Measurements from ENCODE around the gene TEC.

Gene TEC

GRCh38 chr4:48131736-48132135 lies 137.9 kb downstream of the TEC start:
- ChIA-PET CTCF (interaction anchor here (1.0 to 2.9 kb wide), 6 partner anchors 8 to 414 kb away, joined by 3 to 9 read pairs (median 4); no protein-coding TSS in a partner anchor), POLR2A (interaction anchor here (0.6 kb wide), 1 partner anchor 219 kb away, joined by 6 read pairs; no protein-coding TSS in a partner anchor)
- DNase-seq (ENCODE audit: extremely low spot score) = no peak
- no peak for TF ChIP-seq CTCF (IDR thresholded peaks at IDR 0.05; ENCODE audit: control extremely low read depth, extremely low read depth, low read depth, missing control alignments)

- CTCF ChIA-PET = interaction anchor here (1.1 to 4.3 kb wide), 5 partner anchors 9 to 416 kb away, joined by 4 to 44 read pairs (median 9); no protein-coding TSS in a partner anchor
- POLR2A ChIA-PET = no interaction called here
- TF ChIP-seq CTCF (IDR thresholded peaks at IDR 0.05; ENCODE audit: control extremely low read depth, extremely low read depth, low read depth, missing control alignments) = no peak
- DNase-seq (ENCODE audit: extremely low spot score) = no peak
Measured at GRCh38 chr4:48130100-48130499, 139.5 kb downstream of the TEC start.

- ChIA-PET POLR2A (no interaction called here), CTCF (interaction anchor here (1.1 to 4.3 kb wide), 6 partner anchors 10 to 417 kb away, joined by 4 to 44 read pairs (median 7); no protein-coding TSS in a partner anchor)
- TF ChIP-seq CTCF (IDR thresholded peaks at IDR 0.05; ENCODE audit: control extremely low read depth, extremely low read depth, low read depth, missing control alignments) = no peak
- DNase-seq (ENCODE audit: extremely low spot score) = peak; percentile 21
Measured at GRCh38 chr4:48129307-48130014, 140.2 kb downstream of the TEC start.

GRCh38 chr4:48127682-48128404 lies 141.8 kb downstream of the TEC start:
- ChIA-PET CTCF (interaction anchor here (0.6 to 4.3 kb wide), 23 partner anchors 10 to 834 kb away, joined by 3 to 44 read pairs (median 4); no protein-coding TSS in a partner anchor), POLR2A (no interaction called here)
- peak; percentile 67 for DNase-seq (ENCODE audit: extremely low spot score)
- peak; percentile 63 for TF ChIP-seq CTCF (IDR thresholded peaks at IDR 0.05; ENCODE audit: control extremely low read depth, extremely low read depth, low read depth, missing control alignments)

GRCh38 chr4:48127231-48127630 lies 142.4 kb downstream of the TEC start:
- TF ChIP-seq CTCF (IDR thresholded peaks at IDR 0.05; ENCODE audit: control extremely low read depth, extremely low read depth, low read depth, missing control alignments) = no peak
- no peak for DNase-seq (ENCODE audit: extremely low spot score)
- ChIA-PET POLR2A (no interaction called here), CTCF (interaction anchor here (0.8 to 4.3 kb wide), 14 partner anchors 9 to 419 kb away, joined by 3 to 44 read pairs (median 6); no protein-coding TSS in a partner anchor)

GRCh38 chr4:48126621-48127020 lies 143.0 kb downstream of the TEC start:
- TF ChIP-seq CTCF (IDR thresholded peaks at IDR 0.05; ENCODE audit: control extremely low read depth, extremely low read depth, low read depth, missing control alignments) = no peak
- CTCF ChIA-PET = interaction anchor here (0.7 to 4.3 kb wide), 9 partner anchors 9 to 170 kb away, joined by 3 to 44 read pairs (median 6); no protein-coding TSS in a partner anchor
- DNase-seq (ENCODE audit: extremely low spot score) = no peak
- POLR2A ChIA-PET = no interaction called here

Data from GM10248 (cell line).